CD4-positive, alpha-beta T cell treated with Interleukin-15 for 1 hour (primary cell): ENCODE measurements around the gene PBX1.

Experiments used
- DNase-seq: peaks from one replicate; pipeline ENCODE4 v3.0.0-alpha.2; 2020

The PBX1 gene

DNA sequence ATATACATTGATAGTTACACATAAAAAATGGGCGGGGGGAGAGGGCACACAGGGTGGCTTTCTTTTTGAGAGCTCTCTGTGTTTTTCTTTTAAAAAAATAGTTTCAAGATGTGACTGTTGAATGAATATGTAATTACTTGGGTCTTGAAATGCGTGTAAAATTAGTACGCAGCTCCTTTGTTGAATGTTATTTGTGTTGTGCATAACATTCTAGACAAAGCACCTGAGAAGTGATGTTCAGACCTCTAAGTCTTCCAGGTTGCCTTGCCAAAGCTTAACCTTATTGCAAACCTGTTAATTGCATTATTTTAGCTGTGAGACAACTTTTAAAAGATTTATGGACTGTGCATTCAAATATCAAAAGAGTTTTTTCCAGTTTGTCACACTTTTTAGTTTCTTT lies 5.4 kb downstream of the PBX1 start:
- no peak for DNase-seq

DNA sequence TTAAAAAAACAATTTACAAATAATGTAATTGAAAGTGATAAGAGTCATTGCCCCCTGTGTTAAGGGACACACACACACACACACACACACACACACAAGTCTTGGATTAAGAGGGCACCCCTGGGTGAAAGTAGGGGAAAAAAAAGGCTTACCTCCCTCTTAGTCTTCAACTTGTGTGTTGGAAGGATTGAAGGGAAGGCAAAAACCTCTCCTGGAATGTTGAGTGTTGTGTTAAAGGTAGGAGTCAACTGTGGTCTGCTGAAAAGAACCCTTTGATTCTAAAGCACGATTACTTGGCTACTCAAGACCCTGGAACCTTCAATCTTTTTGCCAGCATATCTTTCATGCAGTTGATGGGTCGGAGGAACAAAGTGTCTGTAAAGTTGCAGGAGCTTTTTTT lies 6.4 kb downstream of the PBX1 start:
- DNase-seq = no peak

DNA sequence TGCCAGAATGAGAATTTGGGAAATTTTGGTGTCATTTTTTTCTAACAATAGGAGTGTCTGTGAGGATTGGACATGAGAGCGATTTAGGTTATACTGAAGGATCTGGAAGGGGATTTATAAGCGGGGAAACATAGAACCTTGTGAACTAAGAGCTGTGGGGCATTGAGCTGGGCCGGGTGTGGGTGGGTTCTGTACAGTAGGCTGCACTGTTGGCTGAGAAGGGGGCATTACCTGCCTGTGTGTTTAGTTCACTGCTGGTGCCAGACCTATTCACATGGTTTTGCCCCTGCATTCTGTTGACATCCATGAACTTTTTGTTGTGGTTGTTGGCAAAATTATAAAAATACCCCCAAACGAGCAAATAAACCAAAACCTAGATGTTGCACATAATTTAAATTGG lies 8.8 kb downstream of the PBX1 start:
- no peak for DNase-seq

DNA sequence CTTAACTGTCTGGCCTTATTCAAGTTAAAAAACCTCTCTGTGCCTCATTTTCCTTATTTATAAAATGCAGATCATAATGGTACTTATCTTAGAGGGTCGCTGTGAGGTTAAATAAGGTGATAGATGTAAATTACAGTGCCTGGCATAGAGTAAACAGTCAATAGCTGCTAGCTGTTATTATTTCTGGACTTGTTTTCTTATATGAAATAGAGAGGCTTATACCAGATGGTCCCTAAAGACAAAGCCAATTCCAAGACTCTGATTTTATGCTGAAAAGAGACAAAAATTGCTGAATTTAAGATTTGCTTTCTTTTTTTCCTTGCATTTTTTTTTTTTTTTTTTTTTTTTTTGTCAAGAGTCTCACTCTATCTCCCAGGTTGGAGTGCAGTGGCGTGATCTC lies 10.3 kb downstream of the PBX1 start:
- no peak for DNase-seq

DNA sequence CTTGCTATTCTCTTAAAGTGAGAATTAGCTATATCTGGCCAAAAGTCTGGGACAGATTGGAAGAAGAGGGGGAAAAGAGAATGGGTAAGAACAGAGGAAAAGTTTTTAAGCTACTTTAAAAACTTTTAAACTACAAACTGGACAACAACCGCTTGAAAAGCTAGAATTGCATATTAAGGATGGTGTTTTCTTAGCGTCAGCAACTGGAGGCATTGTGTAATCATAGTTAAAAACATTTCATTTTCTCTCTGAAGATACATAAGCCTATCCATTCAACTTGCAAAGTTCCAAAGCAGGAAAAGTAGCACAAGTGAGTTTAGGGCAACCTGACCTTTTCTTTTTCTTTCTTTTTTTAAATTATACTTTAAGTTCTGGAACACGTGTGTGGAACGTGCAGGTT lies 10.9 kb downstream of the PBX1 start:
- DNase-seq = no peak

DNA sequence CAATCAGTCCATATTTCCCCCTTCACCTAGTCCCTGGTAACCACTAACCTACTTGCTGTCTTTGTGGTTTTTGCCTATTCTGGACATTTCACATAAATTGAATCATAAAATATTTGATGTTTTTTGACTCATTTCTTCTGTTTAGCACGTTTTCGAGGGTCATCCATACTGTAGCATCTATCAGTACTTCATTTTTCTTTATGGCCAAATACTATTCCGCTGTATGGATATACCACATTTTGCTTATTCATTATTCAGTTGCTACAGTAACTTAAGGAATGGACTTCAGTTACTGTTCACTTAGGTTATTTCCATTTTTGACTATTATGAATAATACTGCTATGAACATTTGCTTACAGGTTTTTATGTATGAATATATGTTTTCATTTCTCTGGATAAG lies 12.3 kb downstream of the PBX1 start:
- DNase-seq = no peak

DNA sequence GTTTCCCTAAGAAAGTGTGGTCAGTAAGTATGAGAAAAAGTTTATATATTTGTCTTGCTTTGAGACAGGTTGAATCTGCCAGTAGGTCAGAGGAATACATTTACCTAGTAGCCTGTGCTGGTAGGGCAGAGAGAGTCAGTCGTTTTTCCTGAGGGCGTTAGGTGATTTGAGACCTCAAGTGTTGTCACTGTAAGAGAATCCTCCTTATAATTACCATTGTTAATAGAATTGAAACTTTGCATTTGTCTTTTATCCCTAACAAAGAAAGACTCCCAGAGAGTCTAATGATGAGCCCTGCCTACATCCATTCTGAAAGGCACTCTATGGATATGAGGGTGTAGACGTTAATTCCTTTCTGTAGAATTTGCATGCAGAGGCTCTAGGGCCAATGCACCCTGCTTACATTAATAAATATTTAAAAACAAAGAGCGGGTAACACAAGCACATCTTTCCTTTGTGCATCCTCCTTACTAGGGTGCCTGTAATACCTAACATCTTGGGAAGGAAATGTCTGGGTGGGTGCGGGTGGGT lies 16.4 kb downstream of the PBX1 start:
- DNase-seq = no peak

DNA sequence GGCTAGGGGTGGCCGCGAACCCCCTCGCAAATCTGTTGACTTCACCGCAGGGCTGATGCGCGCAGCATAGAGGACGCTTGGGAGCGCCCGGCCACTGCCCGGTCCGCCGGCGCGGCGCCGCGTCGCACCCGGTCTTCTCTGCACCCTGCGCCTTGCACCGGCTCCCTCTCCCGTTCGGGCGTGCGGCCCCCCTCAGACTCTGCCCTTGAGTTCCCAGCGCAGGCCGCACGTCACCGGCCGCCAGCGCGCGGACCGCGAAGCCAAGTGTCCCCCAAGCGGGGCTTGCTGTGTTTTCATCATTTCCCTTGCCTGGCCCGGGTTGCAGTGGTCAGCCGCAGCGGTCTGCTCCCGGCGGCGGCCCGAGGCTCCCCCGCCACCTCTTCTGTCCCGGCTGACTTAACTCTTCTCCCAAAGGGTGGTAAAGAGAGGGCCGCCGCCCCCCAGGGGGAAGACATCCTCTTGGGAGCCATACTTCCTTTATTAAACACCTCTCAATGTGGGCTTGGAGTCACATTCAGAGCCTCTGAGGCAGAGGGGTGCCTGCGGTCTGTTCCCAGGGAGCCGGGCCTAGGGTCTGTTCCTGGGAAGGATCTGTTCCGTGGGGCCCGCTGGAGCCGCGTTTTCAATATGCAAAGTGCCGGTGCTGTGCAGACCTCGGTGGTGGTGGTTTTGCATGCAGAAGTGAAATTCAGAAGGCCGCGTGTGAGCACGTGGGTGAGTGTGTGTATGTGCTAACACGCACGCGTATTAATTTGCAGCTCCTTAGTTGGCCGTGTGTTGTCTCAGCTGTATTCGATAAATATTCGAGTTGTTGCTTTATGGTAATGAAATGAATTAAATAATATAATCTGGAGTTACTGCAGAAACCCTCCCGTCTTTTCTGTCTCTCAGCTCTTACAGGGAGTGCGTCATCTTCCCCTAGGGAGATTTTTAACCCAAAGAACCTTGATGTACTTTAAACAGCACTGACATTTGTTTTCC lies 17.6 kb downstream of the PBX1 start:
- no peak for DNase-seq

DNA sequence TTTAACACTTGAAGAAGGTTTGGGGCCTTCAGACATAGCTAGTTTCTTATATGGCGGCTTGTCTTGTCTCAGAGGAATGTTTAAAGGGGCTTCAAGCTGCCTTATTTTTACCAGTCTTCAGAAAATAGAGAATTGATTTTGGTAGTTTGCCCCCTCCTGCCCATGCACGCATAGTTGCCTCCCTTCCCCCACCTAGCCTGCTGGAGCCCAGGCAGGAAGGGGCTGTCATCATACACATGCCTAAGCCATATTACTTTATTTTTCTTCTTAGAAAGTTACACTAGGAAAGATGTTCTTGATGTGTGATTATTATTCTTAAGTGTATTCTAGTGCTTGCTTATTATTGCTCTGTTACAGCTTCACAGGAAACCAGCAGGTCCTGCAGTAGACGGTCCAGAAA lies 18.3 kb downstream of the PBX1 start:
- no peak for DNase-seq

DNA sequence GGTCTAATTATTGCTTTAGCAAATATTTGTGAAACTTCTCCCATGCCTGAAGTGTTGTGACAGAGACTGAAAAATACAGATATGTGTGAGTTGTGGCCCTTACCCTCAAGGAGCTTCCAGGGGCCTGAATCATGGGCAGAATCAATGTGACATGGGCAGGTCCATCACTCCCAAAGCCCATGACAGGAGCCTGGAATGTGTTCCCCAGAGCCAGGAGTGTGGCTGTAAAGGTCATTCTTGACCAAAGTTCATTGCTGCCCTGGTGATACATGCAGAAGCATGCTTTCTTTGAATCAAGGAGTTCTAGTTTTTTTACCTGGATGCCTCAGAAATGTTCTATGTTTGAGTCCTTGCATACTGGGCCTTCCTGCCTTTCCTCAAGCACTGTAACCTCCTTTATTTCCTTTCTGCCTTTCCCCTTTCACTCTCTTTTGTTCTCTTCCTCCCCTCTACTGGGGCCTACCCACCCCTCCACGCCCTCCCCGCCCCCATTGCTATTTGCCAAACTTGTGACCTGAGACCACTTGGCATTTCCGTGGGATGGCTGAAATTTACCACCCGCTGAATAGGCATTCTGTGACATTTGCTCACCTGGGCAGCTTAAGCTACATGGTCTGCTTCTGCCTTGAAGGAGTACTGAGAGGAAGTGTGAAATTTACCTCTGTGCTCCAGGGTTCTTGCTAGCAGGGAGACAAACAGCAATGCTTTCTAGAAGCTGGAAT lies 19.7 kb downstream of the PBX1 start:
- no peak for DNase-seq

DNA sequence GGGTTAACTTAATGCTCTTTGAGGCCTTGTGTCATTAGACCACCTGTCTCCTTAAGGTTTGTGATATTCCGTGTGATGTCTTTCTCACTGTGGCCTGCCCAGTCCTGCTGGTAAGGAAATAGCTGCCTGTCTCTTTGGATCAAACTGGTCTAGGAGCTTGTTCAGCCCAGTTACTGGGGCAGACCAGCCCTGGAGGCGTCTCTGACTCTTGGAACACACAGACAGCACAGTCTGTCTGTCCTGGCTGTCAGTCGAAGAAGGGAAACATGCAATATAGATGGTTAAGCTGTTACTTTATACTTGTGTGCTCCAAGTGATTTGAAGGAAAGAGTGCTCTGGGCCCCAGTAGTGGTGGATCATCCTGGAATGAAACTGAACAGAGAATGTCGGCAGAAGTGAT lies 20.4 kb downstream of the PBX1 start:
- DNase-seq = no peak

DNA sequence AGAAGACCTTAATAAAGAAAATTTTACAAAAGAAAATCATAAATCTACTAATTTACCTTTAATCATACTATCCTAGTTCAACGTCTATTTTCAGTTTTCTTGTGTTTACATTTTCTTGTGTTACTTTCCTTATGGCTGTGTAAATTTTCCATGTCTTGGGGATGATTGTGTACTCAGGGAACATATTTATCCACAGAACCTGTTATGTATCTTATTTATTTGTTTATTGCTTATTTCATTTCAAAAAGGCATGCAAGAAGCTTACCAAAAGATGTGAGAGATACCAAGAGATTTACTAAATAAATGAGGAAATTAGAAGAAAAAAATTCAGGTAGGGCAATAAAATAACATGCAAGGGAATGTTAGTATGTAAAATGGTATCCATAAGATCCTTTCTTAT lies 22.8 kb downstream of the PBX1 start:
- DNase-seq = no peak

DNA sequence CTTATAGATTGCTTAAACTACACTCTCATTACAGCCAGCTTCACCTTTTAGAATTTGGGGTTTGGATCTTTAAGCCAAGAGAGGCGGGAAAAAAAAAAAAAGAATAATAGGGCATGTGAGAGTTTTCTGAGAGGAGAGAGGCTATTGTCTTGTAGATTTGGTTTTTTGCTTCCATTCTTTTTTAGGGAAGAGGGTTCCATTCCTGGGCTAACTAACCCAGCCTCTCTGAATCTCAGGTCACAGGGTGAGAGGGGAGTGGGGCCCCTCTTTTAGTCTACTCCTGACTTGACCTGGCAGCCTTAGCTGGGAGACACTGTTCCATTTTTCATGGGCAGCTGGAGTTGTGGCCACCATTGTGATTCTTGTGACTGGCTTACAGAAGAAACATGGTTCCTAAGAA lies 24.2 kb downstream of the PBX1 start:
- DNase-seq = no peak

DNA sequence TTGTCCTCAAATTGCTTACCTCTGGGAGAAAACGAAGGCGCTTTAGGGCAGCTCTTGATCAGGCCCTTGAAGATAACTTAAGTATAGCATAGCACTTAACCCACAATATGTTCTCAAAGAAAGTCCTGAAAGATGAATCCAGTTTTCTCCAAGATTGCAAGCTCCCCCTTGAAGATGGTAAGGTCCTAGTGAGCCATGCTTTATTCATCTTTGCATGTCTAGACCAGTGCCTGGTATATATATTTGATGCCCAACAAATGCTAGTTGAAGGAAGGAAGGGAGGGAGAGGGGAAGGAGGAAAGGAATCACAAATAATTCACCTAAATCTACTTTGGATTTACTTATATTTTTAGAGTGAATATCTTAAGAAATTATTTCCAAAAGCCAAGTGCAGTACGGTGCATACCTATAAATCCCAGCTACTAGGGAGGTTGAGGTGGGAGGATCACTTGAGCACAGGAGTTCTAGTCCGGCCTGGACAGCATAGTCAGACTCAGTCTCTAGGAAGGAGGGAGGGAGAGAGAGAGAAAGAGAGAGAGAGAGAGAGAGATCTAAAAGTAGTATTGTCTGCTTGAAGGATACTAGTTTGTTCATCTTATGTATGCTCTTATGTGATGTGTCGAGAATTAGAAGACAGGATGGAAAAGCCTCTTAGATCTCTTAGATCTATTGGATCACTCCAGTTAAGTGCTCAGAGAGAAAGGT lies 25.0 kb downstream of the PBX1 start:
- no peak for DNase-seq

DNA sequence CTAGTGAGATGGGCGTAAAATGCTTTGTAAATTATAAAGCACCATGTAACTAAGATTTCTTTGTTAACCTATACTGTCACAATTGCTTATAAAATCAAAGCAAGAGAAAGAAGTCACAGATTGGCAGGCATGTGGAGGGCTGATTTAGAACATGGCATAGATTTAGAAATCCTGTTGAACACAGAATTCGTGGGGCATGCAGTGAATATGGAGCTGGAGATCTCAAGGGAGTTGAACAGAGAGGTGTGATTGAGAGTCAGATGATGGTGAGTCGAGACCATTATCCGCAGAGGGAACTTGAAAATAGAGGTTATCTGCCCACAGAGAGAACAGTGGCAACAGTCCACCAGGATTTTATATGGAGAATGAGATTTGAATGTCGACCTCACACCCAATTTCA lies 27.6 kb downstream of the PBX1 start:
- DNase-seq = no peak

DNA sequence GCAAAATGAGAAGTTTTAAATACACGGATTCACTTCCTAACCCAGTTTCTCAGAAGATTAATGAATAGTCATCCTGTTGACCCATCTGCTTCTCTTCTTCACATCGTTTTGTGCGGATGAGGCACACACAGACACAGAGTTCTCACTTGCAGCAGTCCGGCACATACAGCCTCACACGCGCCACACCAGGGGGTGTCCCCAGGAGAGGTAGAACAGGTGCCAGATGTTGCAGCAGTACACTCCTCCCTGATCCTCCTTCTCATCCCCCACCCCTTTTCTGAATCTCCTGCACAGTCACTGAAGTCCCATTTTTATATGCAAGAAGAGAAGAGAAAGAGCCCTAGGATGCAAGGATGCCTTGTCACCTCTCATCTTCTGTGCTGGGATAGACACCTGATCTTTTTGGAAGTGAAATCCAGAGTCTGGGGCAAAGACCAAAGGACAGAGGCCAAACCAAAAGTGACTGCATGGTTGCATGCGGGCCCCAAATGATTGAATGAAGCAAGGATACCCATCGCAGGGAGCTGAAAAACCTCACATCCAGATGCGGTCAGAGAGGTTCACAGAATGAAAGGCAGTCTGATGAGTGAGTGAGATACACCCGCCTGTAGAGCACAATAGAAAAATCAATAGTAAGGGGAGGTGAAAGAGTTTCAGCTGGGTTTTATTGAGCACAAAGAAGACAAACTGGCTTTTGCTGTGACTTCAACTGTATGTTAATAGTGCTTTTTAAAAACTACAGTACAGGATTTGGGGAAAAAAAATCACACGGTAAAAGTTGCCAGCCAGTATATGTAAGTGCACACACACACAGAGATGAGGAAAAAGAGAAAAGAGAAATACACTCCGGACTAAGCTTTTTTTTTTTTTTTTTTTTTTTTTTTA lies 28.9 kb downstream of the PBX1 start:
- DNase-seq = no peak

DNA sequence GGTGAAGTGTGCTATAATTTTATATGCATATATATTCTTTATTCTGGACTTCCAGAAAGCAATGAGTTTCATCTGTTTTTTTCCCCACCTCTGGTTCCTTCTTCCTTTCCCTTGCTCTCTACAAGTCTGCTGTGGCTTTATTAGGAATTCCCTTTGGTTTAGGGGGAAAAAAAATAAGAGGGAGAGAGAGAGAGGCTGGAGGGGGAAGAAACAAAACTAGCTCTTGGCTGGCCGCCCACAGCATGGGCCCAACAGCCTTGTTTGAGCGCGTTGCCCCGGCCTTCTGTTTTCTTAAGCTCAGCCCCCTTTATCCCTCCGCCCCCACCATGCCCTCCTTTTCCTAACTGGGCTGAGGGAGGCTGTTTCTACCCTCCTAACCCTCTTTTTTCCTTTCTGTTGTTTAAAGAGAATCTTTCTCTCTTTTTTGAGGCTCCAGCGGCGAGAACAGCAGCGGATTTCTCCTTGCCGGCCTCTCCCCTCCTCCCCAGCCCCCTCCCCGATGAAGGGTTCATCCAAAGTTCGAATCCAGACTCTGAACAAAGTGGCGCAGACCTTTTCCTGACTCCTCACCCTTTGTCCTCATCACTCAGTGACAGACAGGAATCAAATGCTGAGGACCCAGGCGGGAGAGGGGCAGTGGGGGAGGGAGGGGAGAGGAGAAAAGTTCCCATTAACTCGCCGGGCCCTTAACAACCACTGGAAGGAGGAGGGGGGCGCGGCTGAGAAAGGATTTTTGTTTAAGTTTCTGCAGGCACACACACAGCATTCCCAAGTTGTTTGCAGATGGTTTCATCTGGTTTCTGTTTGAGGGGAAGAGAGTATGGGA lies 29.7 kb downstream of the PBX1 start:
- no peak for DNase-seq

DNA sequence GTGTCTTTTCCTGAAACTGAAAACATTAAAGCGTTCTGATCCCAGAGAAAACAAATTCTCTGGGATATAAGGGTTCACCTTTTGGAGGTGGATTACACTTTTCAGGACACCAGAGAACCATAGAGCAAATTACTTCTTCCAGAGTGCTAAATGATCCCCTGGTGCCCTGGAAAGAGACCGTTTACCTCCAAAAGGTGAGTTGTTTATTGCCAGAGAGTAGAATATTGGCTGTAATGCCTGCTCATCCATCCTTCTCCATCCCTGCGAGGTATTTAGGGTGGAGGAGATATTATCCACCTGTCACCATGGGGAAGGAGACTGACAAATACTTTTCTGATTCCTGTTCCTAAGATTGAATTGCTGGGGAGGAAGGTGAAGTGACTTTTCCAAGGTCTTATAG lies 30.4 kb downstream of the PBX1 start:
- no peak for DNase-seq

DNA sequence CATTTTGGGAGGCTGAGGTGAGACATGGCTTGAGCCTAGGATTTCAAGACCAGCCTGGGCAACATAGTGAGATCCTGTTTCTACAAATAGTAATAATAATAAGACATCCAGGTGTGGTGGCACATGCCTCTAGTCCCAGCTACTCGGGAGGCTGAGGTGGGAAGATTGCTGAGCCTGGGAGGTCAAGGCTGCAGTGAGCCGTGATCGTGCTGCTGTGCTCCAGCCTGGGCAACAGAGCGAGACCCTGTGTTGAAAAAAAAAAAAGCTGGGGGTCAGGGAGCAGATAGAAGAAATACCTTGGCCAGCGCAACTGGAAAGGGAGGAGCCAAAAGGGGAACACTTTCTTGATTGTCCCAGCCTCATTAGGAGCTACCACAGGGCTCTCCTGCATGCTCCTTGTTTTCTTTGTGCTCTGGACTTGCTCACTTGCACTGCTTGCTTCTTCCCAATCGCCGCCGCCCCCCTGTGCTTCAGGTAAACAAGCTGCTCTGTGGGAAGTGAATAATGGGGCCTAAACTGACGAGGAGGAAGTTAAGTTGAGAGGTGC lies 31.1 kb downstream of the PBX1 start:
- DNase-seq = no peak

DNA sequence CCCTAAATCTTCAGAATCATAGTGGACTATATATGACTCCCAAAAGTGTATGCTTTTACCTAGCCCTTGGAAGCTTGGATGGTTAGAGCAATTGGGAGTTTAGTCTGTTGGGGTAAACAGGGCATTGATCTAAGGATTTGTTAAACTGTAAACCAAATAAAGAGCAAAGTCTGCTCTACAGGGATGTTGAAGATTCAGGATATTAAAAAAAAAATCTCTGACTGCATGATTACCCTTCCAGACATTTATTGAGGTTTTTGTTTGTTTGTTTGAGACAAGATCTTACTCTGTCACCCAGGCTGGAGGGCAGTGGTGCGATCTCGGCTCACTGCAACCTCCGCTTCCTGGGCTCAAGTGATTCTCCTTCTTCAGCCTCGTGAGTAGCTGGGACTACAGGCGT lies 31.6 kb downstream of the PBX1 start:
- DNase-seq = no peak

DNA sequence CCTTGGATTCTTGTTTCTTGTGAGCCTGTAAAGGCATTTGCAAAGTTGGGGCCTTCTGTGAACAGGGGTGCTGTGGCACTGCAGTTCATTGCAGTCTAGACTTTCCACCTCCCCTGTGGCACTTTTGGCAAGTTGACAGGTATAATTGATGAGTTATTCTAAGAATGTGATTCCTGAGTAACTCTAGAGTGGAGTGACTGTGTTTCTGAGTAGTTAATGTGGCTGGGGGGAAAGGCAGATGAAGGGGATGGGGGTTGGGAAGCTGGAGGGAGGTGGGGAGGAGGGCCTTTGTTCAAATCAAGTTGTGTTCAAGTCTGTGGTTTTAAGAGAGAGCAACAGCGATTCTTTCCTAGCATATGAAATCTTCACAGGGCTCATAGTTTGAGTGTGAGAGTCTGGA lies 32.9 kb downstream of the PBX1 start:
- no peak for DNase-seq
